Stimulated activated naive CD4-positive, alpha-beta T cell treated with Interleukin-2 at 50 U/mL for 16 hours (primary cell): Measurements from ENCODE around the gene TFCP2L1.
"Not testable (repeated sequence)": the region's sequence is repeated elsewhere in the genome, so short reads cannot be mapped to it uniquely, and the experiment has no call there.

Experiments used
- DNase-seq: peaks from one replicate; lab custom pipeline; 2025; lab: John Stamatoyannopoulos, UW

Gene TFCP2L1

GRCh38 chr2:121284463-121285449 is at the start of gene TFCP2L1:
Gene TFCP2L1, minus strand, starts transcription at chr2:121285202. Its CDS starts 93 bp downstream, at chr2:121285109.
- no peak for DNase-seq

GRCh38 chr2:121333834-121334558 is 49.0 kb upstream of the TFCP2L1 start:
- DNase-seq, result no peak

DNA sequence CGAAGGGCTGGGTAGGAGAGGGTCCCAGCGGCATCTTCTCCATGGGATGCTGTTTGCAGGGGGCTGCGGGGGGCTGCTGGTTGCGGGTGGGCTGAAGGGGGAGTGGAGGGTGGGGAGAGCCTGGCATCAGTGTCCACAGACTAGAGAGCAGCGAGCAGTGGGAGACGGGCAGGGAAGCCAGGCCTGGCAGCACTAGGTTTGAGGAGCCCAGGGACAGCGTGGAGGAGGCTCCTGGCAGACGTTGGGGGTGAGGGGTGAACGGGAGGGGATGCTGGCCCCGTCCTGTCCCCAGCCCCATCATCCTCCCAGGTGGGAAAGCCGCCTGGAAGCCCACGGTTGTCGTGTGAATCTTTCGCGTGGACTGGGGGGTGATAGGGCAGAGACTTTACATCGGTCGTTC is 48.2 kb upstream of the TFCP2L1 start:
- no peak for DNase-seq

DNA sequence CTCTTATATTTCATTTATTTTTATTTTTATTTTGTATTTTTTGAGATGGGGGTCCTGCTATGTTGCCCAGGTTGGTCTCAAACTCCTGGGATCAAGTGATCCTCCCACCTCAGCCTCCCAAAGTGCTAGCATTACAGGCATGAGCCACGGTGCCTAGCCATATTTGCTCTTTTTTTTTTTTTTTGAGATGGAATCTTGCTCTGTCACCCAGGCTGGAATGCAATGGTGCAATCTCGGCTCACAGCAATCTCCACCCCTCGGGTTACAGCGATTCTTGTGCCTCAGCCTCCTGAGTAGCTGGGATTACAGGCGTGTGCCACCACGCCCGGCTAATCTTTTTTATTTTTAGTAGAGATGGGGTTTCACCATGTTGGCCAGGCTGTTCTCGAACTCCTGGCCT is 46.3 kb upstream of the TFCP2L1 start:
- not testable (repeated sequence) for DNase-seq

DNA sequence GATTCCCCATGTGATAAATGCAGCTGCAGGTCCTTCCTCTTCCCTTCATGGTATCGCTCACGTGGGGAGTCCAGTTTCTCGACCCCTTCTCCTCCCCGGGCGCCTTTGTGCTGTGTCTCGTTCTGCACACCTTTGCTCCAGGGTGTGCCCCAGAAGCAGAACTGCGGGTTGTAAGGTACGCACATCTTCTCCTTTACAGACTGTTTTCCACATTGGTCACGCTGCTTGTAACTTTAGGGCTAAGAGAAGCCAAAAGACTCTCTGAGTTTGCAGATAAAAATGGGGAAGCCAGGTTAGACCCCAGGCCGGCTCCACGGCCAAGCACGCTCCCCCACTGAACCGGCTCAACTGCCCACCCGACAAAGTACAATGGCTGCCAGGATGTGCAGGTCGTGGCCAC is 45.9 kb upstream of the TFCP2L1 start:
- DNase-seq, result no peak

DNA sequence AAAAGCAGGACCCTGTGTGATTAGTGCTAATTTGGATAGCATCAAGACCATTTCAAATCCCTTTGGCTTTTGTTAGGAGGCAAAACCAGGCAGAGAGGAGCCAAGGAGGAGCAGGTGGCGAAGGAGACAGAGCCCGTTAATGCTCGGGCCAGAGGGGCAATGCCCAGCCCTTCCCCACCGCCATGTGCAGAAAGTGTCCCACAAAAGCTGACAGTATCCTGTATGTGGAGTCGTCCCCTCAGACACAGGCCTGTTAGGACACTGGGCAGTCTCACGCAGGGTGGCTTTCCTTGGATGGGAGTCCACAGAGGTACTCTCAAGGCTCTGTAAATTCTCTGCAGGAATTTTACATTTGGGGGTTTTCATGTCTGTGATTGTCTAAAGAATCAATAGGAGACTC is 44.8 kb upstream of the TFCP2L1 start:
- no peak for DNase-seq

DNA sequence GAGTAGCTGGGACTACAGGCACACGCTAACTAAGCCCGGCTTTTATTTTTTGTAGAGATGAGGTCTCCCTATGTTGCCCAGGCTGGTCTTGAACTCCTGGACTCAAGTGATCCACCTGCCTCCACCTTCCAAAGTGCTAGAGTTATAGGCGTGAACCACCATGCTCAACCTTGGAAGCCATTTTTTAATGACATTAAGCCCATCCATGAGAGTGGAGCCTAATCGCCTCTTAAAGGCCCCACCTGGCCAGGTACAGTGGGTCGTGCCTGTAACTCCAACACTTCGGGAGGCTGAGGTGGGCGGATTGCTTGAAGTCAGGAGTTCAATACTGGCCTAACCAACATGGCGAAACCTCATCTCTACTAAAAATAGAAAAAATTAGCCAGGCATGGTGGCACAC is 41.6 kb upstream of the TFCP2L1 start:
- no peak for DNase-seq

DNA sequence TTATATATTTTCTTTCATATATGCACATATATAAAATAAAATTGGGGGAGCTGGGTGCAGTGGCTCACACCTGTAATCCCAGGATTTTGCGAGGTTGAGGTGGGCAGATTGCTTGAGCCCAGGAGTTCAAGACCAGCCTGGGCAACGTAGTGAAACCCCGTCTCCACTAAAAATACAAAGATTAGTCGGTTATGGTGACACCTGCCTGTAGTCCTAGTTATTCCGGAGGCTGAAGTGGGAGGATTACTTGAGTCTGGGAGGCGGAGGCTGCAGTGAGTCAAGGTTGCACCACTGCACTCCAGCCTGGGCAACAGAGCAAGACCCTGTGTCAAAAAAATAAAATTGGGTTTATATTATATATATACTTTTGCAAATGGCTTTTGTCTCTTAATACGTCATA is 39.6 kb upstream of the TFCP2L1 start:
- DNase-seq, result no peak

GRCh38 chr2:121321476-121321875 is 36.5 kb upstream of the TFCP2L1 start:
- no peak for DNase-seq

- no peak for DNase-seq
Measured at GRCh38 chr2:121319941-121320340, 34.9 kb upstream of the TFCP2L1 start.

GRCh38 chr2:121316986-121317385 is 32.0 kb upstream of the TFCP2L1 start:
- DNase-seq, result no peak

- not testable (repeated sequence) for DNase-seq
Measured at GRCh38 chr2:121313701-121314100, 28.7 kb upstream of the TFCP2L1 start.

DNA sequence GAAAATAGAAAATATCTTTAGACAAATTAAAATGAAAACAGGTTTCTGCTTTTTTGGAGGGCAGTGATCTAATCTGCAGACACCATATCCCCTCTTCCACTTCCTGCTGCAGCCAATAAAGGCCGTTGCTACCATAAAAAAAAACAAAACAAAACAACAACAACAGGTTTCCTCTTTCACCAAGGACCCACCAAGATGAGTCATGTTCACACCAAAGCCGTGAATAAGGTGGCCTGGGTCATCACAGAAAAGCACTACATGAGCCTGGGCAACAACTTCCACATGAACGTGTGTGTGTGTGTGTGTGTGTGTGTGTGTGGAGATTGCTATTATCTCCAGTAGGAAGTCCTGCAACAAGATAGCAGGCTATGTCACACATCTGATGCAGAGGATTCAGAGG is 24.8 kb upstream of the TFCP2L1 start:
- DNase-seq, result no peak

DNA sequence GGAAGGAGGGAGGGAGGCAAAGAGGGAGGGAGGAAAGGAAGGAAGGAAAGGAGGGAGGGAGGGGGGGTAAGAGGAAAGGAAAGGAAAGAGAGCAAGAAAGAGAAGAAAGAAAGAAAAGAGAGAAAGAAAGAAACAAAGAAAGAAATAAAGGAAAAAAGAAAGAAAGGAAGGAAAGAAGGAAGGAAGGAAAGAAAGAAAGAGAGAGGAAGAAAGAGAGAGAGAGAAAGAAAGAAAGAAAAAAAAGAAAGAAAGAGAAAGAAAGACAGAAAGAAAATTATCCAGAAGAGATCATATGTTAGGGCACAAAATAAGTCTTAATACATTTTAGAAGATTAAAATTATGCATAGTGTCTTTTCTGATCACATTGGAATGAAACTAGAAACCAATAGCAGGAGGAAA is 24.3 kb upstream of the TFCP2L1 start:
- no peak for DNase-seq

- DNase-seq, result no peak
Measured at GRCh38 chr2:121307048-121307447, 22.0 kb upstream of the TFCP2L1 start.

DNA sequence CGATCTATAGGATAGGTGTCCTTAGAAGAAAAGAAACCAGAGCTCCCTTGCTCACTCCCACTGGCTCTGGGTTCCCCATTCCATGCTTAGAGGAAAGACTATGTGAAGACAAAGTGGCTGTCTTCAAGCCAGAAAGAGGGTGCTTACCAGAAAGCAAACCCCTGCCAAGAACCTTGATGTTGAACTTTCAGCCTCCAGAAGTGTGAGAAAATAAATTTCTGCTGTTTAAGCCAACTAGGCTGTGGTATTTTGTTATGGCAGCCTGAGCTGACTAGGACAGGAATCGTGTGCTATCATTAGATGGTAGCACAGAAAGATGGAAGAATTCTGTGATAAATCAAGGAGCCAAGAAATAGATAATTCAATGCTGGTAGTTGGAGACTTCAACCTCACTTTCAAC is 19.9 kb upstream of the TFCP2L1 start:
- no peak for DNase-seq

GRCh38 chr2:121303531-121304263 is 18.7 kb upstream of the TFCP2L1 start:
- no peak for DNase-seq

DNA sequence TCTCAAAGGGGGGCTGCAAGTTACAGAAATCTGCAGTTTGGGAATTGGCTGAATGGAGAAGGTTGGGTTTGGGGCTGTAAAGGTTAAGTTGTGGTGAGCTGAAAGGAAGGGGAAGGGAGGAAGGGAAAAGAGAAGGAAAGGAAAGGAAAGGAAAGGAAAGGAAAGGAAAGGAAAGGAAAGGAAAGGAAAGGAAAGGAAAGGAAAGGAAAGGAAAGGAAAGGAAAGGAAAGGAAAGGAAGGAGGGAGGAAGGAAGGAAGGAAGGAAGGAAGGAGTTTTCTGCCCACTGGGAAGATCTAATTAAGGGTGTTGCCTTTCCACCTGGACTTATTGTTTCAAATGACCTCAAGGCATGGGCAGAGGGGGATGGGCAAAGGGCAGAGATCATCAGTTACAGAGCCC is 16.2 kb upstream of the TFCP2L1 start:
- DNase-seq, result not testable (repeated sequence)

DNA sequence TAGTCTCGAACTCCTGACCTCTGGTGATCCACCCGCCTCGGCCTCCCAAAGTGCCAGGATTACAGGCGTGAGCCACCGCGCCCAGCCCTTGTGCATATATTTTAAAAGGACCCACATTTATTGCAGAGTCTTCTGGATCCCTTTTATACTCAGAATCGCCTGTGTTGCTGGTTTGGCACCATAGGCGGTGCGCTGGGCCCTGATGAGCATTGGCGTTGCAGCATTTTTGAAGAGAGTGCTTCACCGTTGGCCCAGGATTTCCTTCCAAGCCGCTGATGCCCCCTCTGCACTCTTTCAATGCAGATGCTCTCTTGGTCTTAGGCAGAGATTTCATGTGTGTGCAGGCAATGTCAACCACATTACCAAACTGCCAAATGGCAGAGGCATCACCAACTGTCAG is 13.5 kb upstream of the TFCP2L1 start:
- DNase-seq, result no peak

- DNase-seq, result not testable (repeated sequence)
Measured at GRCh38 chr2:121297866-121298265, 12.9 kb upstream of the TFCP2L1 start.

- DNase-seq, result no peak
Measured at GRCh38 chr2:121297217-121297830, 12.3 kb upstream of the TFCP2L1 start.
